Activated T-helper 1 cell treated with anti-CD3 and anti-CD28 coated beads, Interleukin-2, amount 50 U/mL, for 16 hours (primary cell): ENCODE data around the gene TMX3.

ENCODE experiments used
- DNase-seq, 2 donors: peaks; one replicate each; pipeline ENCODE4 v3.0.0-alpha.2; 2020; ENCODE audit warnings: low read depth in 1 of 2, low spot score in 1 of 2

Gene TMX3, protein sequence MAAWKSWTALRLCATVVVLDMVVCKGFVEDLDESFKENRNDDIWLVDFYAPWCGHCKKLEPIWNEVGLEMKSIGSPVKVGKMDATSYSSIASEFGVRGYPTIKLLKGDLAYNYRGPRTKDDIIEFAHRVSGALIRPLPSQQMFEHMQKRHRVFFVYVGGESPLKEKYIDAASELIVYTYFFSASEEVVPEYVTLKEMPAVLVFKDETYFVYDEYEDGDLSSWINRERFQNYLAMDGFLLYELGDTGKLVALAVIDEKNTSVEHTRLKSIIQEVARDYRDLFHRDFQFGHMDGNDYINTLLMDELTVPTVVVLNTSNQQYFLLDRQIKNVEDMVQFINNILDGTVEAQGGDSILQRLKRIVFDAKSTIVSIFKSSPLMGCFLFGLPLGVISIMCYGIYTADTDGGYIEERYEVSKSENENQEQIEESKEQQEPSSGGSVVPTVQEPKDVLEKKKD

DNA sequence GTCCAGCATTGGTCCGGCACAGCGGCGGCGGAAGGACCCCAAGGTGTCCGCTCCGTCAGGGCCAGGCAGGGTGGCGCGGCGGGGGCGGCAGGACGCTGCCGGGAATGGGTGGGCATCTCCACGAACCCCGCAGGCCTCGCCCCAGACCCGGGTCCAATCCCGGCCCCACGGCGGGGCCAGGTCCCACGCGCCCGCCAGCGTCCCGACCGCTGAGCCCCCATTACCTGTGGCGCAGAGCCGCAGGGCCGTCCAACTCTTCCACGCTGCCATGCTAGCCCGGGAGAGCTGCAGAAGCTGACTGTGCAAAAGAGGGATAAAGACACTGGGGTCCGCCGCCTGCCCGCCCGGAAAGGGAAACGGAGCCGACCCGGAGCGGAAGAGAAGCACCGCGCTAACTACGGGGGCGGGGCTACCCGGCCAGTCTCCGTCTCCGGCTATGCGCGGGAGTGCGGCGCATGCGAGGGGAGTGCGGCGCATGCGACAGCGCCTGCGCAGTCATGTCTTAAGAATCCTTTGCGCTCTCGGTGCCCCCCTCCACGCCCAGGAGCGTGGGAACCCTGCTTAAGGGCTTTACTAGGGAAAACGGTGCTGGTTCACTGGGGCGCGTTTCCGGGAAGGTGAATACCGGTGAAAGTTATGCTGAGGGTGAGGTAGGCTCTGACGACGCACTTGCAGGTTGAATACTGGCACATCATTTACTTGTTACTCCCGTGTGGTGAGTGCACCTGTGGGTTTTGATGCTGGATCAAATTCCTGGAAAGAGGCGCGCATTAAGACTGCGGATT, at the start of gene TMX3:
TSS of gene TMX3 (minus strand) at position 397 of the 785 bp plus-strand sequence. CDS start at position 270, 127 bp downstream.
- DNase-seq: peak; percentile 78 to 89

DNA sequence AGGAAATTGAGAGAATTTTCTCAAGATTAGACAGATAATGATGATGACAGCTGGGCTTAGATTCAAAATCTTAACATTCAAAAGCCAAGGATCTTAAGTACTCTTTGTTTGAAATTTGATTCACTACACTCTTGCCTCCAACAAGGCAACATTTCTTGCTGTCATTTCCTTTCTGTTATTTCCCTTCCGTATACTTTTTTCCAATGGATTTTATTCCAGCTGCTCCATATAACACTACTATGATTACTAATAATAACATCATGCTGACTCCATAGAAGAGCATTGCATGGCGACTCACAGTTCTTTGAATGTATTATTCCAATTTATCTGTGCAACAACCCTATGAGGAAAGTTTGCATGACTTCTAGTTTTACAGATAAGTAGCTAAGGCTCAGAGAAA, 49.1 kb upstream of the TMX3 start:
- DNase-seq: no peak

DNA sequence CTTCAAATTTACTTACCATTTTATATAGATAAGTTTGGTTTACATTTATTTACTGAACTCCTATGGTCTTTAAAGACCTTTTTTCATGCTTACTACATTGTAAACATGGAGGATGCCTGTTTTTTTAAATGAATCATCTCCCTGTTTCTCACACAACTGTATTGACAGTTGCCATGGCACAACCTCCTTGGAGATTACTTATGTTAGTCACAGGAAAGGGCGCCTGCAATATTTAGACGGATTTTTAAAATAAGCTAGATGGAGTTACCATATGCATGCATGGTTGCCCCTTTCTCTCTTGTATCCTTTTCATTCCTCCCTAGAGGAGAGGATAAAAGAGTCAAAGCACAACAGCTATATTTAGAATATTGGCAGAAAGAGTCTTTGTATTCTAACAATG, 48.2 kb upstream of the TMX3 start:
- no peak for DNase-seq

DNA sequence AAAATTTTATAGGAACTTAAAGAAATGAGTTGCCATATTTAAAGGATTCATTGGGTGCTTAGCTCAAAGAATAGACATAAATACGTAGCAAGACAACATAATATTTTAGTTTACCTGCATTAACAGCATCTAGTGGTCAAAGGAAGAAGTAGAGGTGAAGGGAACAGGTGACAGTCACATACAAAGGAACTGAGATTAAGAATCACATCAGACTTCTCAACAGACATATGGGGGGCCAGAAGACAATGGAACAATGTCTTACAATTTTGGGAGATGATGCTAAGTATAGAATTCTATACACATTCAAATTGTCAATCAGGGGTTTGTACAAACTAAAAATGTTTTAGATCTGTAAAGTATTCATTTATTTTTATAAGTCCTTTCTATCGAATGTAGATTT, 44.4 kb upstream of the TMX3 start:
- no peak for DNase-seq

DNA sequence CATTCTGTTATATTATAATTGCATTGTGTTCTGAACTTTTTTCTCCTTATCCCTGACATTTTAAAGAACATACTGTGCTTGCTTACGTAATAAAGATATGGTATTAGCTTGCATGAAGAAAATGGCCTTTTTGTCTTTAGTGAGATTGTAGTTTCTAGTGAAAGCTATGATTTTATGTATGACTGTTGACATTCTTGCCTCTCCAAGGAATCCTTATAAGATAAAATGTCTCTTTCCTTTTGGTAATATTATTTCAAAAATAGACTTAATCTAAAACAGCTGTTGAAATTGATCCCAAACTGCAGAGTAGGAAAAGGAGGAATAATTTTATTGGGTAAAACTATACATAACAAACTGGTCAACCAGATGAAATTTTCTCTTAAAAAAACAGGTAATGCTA, 42.2 kb upstream of the TMX3 start:
- no peak for DNase-seq

DNA sequence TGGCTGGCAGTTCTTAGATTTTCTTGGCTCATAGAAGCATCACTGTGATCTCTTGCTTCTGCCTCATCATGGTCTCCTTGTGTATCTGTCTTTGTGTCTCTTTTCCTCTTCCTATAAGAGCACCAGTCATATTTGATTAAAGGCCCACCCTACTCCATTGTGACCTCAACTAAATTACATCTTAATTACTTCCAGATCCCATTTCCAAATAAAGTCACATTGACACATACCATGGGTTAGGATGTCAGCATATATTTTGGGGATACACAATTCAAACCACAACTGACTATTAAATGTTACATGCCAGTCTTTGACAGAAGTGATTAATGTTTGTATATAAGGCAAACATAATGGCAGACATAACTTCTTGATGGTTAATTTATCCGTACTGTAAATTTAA, 27.3 kb upstream of the TMX3 start:
- no peak for DNase-seq

DNA sequence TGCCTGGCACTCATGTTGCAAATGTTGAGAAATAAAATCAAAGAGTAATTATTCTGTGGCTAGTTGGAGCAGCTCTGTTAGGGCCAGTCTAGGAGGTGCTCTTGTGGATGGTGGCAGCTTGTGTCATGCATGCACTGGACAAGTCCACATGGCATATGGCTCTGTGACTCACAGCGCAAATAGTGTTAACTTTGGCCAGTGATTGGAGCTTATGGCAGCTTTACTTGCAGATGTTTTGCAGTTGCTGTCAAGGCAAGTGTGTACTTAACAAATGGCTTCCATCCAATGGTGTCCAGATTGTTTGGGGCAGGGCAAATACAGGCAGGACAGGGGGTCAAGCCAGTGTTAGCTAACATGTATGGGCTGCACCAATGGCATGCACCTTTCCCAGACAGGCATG, 26.1 kb upstream of the TMX3 start:
- no peak for DNase-seq

DNA sequence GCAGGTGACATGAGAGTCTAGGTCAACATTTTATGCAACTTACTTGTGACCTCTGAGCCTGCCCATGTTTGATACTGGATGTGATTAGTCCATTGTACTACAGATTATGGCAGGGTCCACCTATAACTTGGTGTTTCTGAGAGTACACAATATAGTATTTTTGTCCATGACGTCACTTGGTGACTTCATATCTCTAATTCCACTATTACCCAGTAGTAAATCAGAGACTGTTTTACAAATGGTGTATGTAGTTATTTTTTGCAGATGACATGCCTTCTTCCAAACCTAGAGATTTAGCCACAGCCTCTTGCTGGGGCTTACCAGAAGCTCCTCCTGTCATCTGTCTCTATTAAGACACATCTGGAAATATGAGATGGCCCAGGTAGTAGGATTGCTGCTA, 24.6 kb upstream of the TMX3 start:
- no peak for DNase-seq

DNA sequence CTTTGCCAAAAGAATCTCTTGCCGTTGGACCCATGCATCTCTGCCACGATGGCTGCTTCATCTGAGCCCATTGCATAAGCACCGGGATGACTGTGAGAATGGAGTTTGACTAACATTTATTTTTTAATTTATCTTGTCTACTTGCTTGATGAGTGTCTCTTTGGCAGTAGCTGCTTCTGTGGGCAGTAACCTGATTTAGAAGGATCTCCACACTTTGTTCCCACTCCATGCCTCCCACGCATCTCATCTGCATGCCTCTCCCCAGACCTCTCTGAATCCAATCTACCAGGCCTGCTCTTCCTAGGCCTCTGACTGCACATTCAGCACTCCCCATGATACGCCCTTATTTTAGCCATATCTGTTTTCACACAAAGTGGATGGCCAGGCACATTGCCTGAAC, 23.7 kb upstream of the TMX3 start:
- no peak for DNase-seq

DNA sequence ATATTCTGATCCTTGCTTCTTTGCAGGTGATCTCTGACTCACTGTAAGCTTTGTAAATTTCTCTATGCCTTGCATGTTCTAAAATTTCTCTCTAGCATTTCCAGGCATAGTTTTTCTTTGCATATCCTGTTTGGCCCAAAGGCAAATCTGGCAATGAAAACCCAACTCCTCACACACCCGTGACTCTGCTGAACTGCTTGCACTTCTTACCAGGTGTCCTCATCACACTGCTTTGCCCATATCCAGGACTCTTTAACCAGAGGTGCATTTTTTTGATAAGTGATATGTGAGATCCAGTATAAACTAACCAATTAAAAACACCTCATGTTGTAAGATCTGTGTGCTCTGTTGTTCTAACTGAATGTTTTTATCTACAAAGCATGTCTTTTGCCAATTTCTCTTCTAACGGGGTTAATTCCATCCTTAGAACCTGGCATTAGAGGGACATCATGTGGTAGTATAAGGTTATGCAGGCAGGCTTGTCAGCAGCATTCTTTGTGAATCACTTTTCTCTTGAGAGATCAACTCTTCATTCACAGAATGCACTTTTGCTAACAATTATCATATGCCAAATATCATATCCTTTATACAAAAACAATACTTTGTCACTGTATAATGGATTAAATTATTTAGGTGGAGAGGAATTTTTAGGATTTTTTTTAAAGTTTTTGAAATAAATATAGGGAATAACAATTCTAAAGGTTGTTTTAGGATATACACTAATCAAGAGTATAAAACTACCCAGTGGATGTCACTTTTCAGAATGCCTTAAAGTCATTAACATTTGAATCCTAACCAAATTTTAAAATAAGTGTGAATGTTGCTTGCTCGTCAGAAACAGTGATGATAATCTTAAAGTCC, 20.8 kb upstream of the TMX3 start:
- no peak for DNase-seq

DNA sequence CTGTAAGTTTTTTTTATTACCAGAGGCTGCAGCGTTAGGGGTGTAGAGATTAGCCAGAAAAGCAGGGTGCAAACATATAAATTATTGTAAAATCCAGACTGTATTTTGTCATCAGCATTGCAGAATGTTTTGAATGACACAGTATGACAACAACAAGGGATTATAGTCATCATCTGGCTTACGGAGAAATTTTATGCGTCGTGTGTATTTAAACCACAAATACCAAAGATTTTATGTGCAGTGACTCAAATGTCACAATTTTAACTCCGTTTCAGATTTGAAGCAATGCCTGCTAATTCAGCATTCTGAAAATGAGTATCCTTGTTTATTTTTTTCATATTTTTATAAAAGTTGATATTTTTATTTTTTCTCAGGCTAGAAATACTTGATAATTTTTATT, 19.4 kb upstream of the TMX3 start:
- no peak for DNase-seq

DNA sequence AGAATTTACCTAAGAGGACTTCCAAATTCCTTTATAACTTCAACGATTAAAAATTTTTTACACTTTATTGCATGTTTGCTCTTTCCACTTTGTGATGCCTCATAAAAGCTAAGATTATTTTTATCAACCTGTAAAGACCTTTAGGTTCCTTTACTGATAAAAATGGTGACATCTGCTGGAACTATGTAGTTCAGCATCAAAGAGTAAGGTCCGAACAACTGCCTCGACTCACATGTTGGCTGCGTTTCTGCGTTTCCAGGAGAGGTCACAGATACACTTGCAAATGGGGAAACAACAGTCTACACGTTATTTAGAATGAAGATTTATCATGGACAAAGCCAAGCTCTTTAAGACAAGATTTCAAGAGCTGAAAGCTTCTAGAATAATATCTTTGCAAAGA, 18.8 kb upstream of the TMX3 start:
- DNase-seq: no peak

DNA sequence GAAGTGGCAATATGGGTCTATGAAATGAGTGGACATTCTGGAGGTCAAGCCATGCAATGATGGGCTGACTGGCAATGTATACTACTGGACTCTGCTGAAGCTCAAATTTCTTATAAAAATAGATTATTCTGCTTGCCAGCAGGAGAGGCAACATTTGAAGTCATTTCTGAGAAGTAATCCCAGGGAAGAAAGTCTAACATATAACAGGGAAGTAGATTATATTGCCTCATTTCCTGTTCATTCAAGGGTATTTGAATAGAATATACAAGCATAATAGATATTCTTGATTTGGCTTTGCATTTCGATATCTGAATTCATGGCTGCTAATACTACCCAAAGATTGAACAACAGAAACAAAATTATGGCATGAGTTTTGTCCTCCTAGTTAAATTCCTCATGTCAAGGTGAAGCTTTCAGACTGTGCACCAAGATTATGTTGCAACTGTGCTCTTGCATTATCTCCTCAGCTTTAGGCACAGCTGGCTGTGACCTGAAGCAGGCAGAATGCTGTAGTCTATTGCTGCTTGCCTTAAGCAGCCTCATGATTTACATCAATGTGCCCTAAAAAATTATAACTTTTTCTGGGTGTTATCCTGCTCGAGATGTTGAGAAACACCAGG, 13.3 kb upstream of the TMX3 start:
- no peak for DNase-seq

DNA sequence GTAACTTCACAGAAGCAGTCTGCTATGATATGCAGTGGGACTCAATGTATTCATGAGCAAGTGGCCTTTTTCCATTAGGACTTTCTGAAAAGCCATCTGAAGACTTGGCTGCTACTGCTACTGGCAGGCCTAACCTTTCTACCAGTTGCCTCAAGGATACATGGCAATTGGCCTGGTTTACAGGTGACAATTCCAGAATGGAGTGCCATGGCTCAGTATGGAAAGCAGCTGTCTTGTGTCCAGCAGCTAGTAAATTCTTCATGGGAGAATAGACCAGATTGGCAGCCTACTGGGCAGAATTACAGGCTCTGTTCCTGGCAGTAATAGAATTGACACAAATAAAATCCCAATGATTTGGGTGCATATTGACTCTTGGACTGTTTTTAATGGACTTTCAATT, 12.6 kb upstream of the TMX3 start:
- DNase-seq: no peak

DNA sequence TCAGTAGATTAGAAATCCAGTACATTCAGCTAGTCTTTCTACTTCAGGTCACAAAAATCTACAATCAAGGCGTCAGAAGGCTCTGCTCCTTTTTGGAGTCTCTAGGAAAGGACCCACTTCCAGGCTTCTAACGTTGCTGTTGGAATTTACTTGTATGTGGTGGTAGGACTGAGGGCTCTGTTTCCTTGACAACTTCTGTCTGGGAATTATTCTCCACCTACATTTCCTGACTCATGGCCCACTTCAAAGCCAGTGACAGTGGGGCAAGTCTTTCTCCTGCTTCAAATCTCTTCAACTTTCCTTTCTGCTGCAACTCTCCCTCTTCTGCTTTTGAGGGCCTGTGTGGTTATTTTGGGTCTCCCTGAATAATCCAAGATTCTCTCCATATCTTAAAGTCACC, 10.4 kb upstream of the TMX3 start:
- no peak for DNase-seq

DNA sequence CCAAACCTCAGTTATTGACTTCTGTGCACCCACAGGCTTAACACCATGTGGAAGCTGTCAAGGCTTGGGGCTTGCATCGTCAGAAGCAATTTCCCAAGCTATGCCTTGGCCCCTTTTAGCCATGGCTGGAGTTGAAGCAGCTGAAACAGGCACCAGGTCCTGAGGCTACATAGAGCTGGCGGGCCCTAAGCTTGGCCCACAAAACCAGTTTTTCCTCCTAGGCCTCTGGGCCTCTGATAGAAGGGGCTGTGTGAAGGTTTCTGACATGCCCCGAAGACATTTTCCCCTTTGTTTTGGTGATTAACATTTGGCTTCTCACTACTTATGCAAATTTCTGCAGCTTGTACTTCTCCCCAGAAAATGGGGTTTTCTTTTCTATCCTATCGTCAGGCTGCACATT, 9.1 kb upstream of the TMX3 start:
- DNase-seq: no peak

DNA sequence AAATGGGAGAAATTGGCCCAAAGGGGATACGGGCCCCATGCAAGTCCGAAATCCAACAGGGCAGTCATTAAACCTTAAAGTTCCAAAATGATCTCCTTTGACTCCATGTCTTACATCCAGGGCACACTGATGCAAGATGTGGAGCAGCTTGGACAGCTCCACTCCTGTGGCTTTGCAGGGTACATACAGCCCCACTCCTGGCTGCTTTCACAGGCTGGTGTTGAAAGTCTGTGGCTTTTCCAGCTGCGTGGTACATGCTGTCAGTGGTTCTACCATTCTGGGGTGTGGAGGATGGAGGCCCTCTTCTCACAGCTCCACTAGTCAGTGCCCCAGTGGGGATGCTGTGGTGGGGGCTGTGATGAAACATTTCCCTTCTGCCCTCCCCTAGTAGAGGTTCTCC, 8.6 kb upstream of the TMX3 start:
- DNase-seq: no peak

DNA sequence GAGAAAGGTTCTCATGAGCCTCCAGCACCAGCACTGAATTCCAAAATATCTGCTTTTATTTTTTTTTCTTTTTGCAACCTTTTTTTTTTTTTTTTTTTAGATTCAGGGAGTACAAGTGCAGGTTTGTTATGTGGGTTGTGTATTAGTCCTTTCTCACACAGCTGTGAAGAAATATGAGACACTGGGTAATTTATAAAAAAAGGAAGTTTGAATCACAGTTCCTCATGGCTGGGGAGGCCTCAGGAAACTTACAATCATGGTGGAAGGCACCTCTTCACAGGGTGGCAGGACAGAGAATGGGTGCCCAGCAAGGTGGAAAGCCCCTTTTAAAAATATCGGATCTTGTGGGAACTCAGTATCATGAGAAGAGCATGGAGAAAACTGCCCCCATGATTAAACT, 7.9 kb upstream of the TMX3 start:
- DNase-seq: no peak

DNA sequence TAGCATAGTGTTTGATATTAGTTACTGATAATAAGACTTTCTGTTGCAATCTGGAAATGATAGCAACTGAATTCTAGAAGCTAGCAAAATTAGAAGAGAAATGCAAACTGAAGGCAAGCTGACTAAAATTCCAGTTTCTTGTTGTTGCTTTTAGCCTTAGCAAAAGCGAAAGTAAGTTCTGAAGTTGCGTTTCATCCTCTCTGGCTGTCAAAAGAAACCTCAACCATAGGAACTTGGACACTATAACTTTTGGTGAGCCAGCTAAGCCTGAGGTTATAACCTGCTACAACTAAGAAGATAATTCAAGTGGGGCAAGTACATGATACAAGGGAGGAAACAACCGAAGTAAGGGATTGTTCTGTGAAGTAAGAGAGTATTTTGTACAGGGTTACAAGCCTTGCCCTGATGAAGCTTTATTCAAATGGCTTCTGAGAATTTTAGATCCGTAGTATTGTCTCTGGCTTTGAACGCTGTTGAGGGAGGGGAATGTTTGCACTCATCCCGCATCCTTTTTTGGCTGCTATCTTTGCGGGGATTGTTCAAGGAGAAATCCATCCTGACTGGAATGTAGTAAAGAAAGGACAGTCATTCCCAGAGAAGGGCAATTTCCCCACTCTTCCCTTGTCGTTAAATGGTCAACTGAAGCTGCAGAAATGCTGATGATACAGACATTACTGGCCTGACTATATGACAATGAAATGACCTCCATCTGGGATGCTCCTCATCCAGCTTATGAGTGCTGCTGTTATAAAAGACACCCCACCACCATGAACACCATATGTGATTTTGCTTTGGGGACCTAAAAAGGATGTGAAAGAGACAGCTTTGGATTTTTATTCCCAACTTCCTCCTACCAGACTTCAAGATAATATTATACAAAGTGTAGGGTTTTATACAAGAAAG, 7.0 kb upstream of the TMX3 start:
- DNase-seq: no peak

DNA sequence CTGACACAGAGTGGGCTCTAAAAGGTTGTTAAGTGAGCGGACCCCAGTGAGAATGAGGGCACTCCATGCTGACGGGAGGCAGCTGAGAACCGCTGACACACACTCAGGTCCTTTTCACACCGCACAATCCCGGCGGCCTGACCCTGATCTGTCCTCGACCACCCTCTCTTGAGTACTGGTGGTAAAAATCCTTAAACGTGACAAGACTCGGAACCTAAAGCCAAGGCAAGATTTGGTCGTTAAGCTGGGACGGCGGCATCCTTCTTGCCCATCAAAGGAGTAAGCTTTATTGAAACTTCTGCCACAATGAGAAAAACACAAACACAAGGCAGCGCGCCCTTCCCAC, 569 bp downstream of the TMX3 start:
- no peak for DNase-seq
